GM12873 (cell line): ENCODE data around the gene NNMT.

Experiments
- TF ChIP-seq, protein P1 (sequence below): IDR thresholded peaks from 2 replicates; pipeline ENCODE4 v1.5.1; 2012; ENCODE audit warnings: low read depth, mild to moderate bottlenecking, moderate library complexity, low read length, control low read depth; ENCODE audit not compliant: insufficient read depth; ENCODE audit errors: missing control alignments

The NNMT gene

DNA sequence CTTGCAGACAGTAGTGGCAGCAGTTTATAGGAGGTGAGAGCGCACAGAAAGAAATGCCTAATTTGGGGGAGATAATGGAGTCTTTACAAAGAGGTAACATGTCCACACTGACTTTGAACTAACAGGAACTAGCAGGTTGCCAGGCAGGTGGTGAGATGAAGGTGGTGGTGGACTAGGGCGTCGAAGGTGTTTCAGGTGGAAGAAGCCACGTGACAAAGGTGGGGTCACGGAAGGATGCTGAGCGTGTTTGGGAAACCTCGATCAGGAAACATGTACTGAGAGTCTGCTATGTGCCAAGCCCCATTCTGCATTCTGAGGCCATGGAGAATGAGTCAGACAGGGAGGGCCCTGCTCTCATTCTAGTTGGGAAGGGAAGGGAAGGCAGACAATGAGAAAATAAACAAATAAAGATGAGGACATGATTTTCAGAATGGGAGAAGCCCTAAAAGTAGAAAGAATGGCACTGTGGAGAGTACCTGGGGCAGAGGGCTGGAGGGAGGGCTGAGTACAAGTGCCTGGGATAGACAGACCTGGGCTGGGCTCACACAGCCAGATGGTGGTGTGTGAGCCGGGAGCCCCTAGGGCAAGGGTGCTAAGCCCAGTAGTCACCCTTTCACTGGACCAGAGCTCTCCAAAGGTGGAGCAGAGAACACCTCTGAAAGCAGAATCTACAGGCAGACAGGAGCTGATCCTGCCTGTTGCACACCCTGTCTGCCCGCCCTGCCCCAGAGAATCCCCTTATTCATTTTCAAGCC is 16.2 kb upstream of the NNMT start:
- TF ChIP-seq, protein P1, sequence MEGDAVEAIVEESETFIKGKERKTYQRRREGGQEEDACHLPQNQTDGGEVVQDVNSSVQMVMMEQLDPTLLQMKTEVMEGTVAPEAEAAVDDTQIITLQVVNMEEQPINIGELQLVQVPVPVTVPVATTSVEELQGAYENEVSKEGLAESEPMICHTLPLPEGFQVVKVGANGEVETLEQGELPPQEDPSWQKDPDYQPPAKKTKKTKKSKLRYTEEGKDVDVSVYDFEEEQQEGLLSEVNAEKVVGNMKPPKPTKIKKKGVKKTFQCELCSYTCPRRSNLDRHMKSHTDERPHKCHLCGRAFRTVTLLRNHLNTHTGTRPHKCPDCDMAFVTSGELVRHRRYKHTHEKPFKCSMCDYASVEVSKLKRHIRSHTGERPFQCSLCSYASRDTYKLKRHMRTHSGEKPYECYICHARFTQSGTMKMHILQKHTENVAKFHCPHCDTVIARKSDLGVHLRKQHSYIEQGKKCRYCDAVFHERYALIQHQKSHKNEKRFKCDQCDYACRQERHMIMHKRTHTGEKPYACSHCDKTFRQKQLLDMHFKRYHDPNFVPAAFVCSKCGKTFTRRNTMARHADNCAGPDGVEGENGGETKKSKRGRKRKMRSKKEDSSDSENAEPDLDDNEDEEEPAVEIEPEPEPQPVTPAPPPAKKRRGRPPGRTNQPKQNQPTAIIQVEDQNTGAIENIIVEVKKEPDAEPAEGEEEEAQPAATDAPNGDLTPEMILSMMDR: no peak

DNA sequence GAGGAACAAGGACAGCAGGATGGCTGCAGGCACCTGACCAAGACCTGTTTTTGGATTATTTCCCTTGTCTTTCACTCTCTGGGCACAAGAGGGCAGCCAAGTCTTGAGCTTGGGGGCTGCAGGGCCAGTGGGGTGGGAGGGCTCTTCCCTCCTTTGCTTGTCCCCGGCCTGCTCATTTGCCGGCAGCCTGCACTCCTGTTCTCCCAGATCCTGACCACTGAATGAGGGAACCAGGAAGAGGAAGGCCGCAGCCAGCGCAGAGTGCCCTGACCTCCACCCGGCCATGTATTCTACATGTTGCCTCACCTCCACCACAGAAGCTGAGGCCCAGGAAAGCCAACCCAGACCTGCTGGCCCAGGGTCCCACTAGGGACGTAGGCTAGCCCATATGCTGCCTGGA is 15.5 kb upstream of the NNMT start:
- TF ChIP-seq, protein P1: peak; percentile 59

DNA sequence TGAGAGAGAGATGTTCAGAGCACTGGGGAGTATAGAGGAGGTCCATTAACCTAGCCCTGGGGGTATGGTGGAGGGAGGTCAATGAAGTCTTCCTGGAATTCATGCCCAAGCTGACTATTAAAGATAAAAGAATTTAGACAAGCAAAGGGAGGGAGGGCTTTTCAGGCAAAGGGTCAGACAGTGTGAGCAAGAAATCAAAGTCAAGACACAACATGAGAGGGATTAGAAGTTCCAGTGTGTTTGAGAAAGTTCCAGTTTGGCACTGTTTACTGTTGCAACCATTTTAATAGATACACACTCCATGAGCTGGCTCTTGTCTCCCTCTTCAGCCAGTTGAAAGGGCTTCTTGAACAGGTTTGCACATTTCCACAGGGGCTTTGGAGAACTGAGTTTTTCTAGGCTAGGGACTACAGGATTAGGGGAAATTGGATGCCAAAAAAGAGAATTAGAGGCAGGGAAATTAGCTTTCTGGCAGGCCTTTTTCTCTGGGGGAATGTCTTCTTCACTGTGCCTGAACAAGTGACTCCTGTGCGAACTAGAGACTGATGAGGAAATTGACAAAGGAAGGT is 14.7 kb upstream of the NNMT start:
- TF ChIP-seq, protein P1: no peak

DNA sequence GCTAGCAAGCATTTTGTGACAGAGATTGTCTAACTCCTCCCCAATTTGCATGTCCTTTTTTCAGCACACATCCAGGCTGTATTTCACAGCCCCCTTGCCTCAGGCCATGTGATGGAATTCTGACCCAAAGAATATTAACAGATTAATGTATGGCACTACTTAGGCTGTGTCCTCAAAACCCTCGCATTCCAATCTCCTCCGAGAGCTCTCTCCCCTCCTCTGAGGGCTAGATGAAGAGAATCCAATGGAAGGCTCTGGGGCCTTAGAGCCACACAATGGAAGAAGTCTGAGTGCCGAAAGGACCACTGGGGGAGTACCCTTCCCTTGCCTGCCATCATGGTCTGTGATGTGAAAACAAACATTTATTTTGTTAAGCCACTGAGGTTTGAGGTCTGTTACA is 13.7 kb upstream of the NNMT start:
- TF ChIP-seq, protein P1: no peak

GRCh38 chr11:114283422-114283821 is 12.8 kb upstream of the NNMT start:
- TF ChIP-seq, protein P1: no peak

- TF ChIP-seq, protein P1: no peak
These were observed 12.2 kb upstream of the NNMT start for GRCh38 chr11:114284021-114284420.

DNA sequence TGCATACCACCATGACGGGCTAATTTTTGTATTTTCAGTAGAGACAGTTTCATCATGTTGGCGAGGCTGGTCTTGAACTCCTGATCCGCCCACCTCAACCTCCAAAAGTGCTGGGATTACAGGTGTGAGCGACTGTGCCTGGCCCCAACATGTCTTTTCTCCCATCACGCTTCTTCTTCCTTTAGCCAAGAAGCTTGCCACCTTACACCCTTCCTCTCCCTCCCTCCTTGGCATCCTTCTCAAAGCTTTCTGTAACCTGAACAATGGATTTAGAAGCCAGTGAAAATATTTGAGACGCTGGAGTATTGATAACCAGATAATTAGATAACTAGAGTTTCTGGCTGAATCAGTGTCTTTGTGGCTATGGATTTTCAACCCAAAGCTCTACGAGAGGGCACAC is 11.3 kb upstream of the NNMT start:
- TF ChIP-seq, protein P1: no peak
